ENCODE data around the gene SSBP1. TPM values are rescaled to one million over a fixed set of nuclear protein-coding genes. Genes with fewer than 3 reads are reported as not detected.

SSBP1 gene
- total and polyA plus RNA-seq, 2 of the 4 experiments (the other 2 are of a cell fraction), result 158 to 204 TPM

- H2BK5ac ChIP-seq (ENCODE audit: low read depth, low read length, poor library complexity, severe bottlenecking), result no peak overlapping the region
- no peak overlapping the region for H3K23ac ChIP-seq (ENCODE audit: low read depth, low read length)
- TF ChIP-seq RCOR1 (IDR thresholded peaks at IDR 0.05; ENCODE audit: insufficient replicate concordance, low read length) (no peak), RAD21 (IDR thresholded peaks at IDR 0.05; ENCODE audit: low read length) (no peak), MXI1 (IDR thresholded peaks at IDR 0.05; ENCODE audit: borderline replicate concordance, low read depth, low read length) (no peak), MAZ (IDR thresholded peaks at IDR 0.05; ENCODE audit: borderline replicate concordance, low read depth, low read length) (no peak), USF2 (IDR thresholded peaks at IDR 0.05; ENCODE audit: low read depth, low read length) (no peak), RFX5 (IDR thresholded peaks at IDR 0.05; ENCODE audit: low read depth, low read length) (no peak), BHLHE40 (IDR thresholded peaks at IDR 0.05; ENCODE audit: low read depth, low read length) (no peak), SMC3 (IDR thresholded peaks at IDR 0.05; ENCODE audit: low read depth, low read length) (no peak), ELK1 (IDR thresholded peaks at IDR 0.05; ENCODE audit: borderline replicate concordance, low read depth, low read length) (no peak), POLR2A (IDR thresholded peaks at IDR 0.05; ENCODE audit: low read depth, low read length) (no peak), CEBPB (IDR thresholded peaks at IDR 0.05; ENCODE audit: low read depth, low read length) (no peak), CTCF (conservative IDR thresholded peaks at IDR 0.05; ENCODE audit: low read depth, low read length) (no peak), NFE2L2 (IDR thresholded peaks at IDR 0.05; ENCODE audit: low read depth, low read length) (no peak), FOS (IDR thresholded peaks at IDR 0.05; ENCODE audit: low read depth, low read length) (no peak), CHD1 (IDR thresholded peaks at IDR 0.05; ENCODE audit: low read depth, low read length) (no peak), MAFK (IDR thresholded peaks at IDR 0.05; ENCODE audit: low read depth, low read length) (no peak)
- H2AFZ ChIP-seq (replicated peaks; ENCODE audit: low read length, poor library complexity), result no peak overlapping the region
- H3K9me3 ChIP-seq (ENCODE audit: control insufficient read depth, insufficient read depth, low read length), result no peaks in the 10 kb centered on the region
- dilution Hi-C loops (cut with HindIII; ENCODE audit: low sequenced_read_pairs, unreplicated experiment) (no loop called here), intact Hi-C loops (cut with micrococcal nuclease) (no loop called here), in situ Hi-C loops (cut with MboI; ENCODE audit: low sequenced_read_pairs) (no loop called here)
- H2AK5ac ChIP-seq (ENCODE audit: low read depth, low read length), result no peak overlapping the region
- ChIA-PET CTCF (interaction anchor here (1.2 kb wide), 1 partner anchor 64 kb away, joined by 3 read pairs; no protein-coding TSS in a partner anchor), POLR2A (ENCODE audit: unreplicated experiment) (no interaction called here)
- no peak overlapping the region for H3K9ac ChIP-seq (ENCODE audit: low read depth, low read length)
- DNase-seq (no peak), ATAC-seq (ENCODE audit: low read depth) (no peak)
- no peaks in the 10 kb centered on the region for H3K27me3 ChIP-seq (ENCODE audit: control insufficient read depth, insufficient read depth, low read length)
- H3K27ac ChIP-seq (ENCODE audit: insufficient read depth, low read length), result no peak overlapping the region
- H2BK15ac ChIP-seq (ENCODE audit: low read depth, low read length), result no peak overlapping the region
- H3K4ac ChIP-seq (ENCODE audit: low read depth, low read length), result no peak overlapping the region
- H3K9me1 ChIP-seq (ENCODE audit: insufficient read depth, low read length), result no peaks in the 10 kb centered on the region
- no peak overlapping the region for H3K18ac ChIP-seq (ENCODE audit: low read depth, low read length)
- H3K56ac ChIP-seq (ENCODE audit: extremely low read depth, insufficient read depth, low read length), result no peak overlapping the region
- no peak overlapping the region for H3K4me3 ChIP-seq (ENCODE audit: insufficient read depth, low read depth, low read length)
- H4K5ac ChIP-seq (ENCODE audit: low read depth, low read length), result no peak overlapping the region
- H3K4me2 ChIP-seq (ENCODE audit: low read depth, low read length), result no peak overlapping the region
- H3K4me1 ChIP-seq (ENCODE audit: control insufficient read depth, insufficient read depth, low read length), result no peaks in the 10 kb centered on the region
- H2BK20ac ChIP-seq (ENCODE audit: low read depth, low read length), result no peak overlapping the region
- H2AK9ac ChIP-seq (replicated peaks; ENCODE audit: low read depth, low read length, poor library complexity), result no peak overlapping the region
- no peak overlapping the region for H3K14ac ChIP-seq (replicated peaks; ENCODE audit: low read depth, low read length)
- no peaks in the 10 kb centered on the region for H3K79me1 ChIP-seq (ENCODE audit: low read depth in 1 of 2, low read length in 2 of 2)
- no peaks in the 10 kb centered on the region for H4K20me1 ChIP-seq (ENCODE audit: insufficient read depth, low read length)
- whole genome bisulfite sequencing, 2 experiments (ENCODE audit: extremely low coverage in 2 of 2, insufficient read length in 1 of 2), result 40% methylated on average over 1 of the region's 1 CpG; no CpG with 5 or more reads in 1 of the 2 experiments
- no peak overlapping the region for H2BK120ac ChIP-seq (ENCODE audit: low read depth, low read length)
- H4K91ac ChIP-seq (ENCODE audit: insufficient read depth, low read depth, low read length), result no peak overlapping the region
- no peaks in the 10 kb centered on the region for H3K36me3 ChIP-seq (ENCODE audit: control insufficient read depth, insufficient read depth, low read length)
- no peak overlapping the region for H4K8ac ChIP-seq (ENCODE audit: low read depth in 2 of 2, low read length in 2 of 2)
- no TSS peak for BruUV-seq (replicated peaks)
Observed at GRCh38 chr7:141713890-141714289, 24.3 kb upstream of the SSBP1 start.
